Activated naive CD8-positive, alpha-beta T cell treated with anti-CD3 and anti-CD28 coated beads for 36 hours (primary cell): ENCODE data around the gene NHERF1. TPM values are rescaled to one million over a fixed set of nuclear protein-coding genes. Genes with fewer than 3 reads are reported as not detected.

Source experiments
- DNase-seq: peaks from one replicate; pipeline ENCODE4 v3.0.0; 2021
- H3K27ac Mint-ChIP-seq: one replicate; pipeline ENCODE4 v1.8.0; 2022; ENCODE audit warnings: mild to moderate bottlenecking, moderate library complexity, mixed read lengths
- H3K27me3 Mint-ChIP-seq: one replicate; pipeline ENCODE4 v1.8.0; 2022; ENCODE audit warnings: mild to moderate bottlenecking, mixed read lengths
- H3K36me3 Mint-ChIP-seq: one replicate; pipeline ENCODE4 v1.8.0; 2021; ENCODE audit warnings: mild to moderate bottlenecking, mixed read lengths
- H3K4me1 Mint-ChIP-seq: one replicate; pipeline ENCODE4 v1.8.0; 2021; ENCODE audit warnings: mixed read lengths
- H3K4me3 Mint-ChIP-seq: one replicate; pipeline ENCODE4 v1.8.0; 2022; ENCODE audit warnings: mild to moderate bottlenecking, moderate library complexity, mixed read lengths
- H3K9me3 Mint-ChIP-seq: one replicate; pipeline ENCODE4 v1.8.0; 2022; ENCODE audit warnings: mixed read lengths
- total RNA-seq, 2 experiments: library from RNA; stranded (reverse); gene quantifications; one replicate each; pipeline ENCODE4 v1.2.3, GENCODE V29; 2021

The NHERF1 gene
- total RNA-seq, 2 experiments from 2014 or later, result 124 to 127 TPM

GRCh38 chr17:74775409-74776043 lies 27.1 kb downstream of the NHERF1 start:
- Mint-ChIP-seq H3K4me1 (peaks cover 52% of the 10 kb centered on the region), H3K36me3 (peaks cover 22% of the 10 kb centered on the region)
- no peak for DNase-seq

GRCh38 chr17:74776044-74776962 lies 27.9 kb downstream of the NHERF1 start, which contains the start of gene NAT9:
Gene NAT9, minus strand, starts transcription at chr17:74776345. Its CDS starts 647 bp downstream, at chr17:74775698.
- peak within 1 kb of the TSS; percentile 96 for H3K4me3 Mint-ChIP-seq
- H3K27ac Mint-ChIP-seq, result peak within 1 kb of the TSS; percentile 97
- H3K9me3 Mint-ChIP-seq, result no peaks in the 10 kb centered on the region
- H3K36me3 Mint-ChIP-seq, result peaks cover 23% of the 10 kb centered on the region
- no peaks in the 10 kb centered on the region for H3K27me3 Mint-ChIP-seq
- H3K4me1 Mint-ChIP-seq, result peaks cover 56% of the 10 kb centered on the region
- peak; percentile 100 for DNase-seq

More at GRCh38 chr17:74775409-74776043, 27.1 kb downstream of the NHERF1 start:
- Mint-ChIP-seq H3K4me3 (peak overlapping the region; percentile 96), H3K9me3 (no peaks in the 10 kb centered on the region), H3K27ac (peak overlapping the region; percentile 97), H3K27me3 (no peaks in the 10 kb centered on the region)

- Mint-ChIP-seq H3K27me3 (no peaks in the 10 kb centered on the region), H3K9me3 (no peaks in the 10 kb centered on the region), H3K4me1 (peaks cover 58% of the 10 kb centered on the region), H3K36me3 (peaks cover 23% of the 10 kb centered on the region), H3K4me3 (peak overlapping the region; percentile 96), H3K27ac (peak overlapping the region; percentile 68)
- DNase-seq, result no peak
These were observed 28.6 kb downstream of the NHERF1 start for GRCh38 chr17:74776990-74777389.

GRCh38 chr17:74777901-74778515 lies 29.6 kb downstream of the NHERF1 start:
- Mint-ChIP-seq H3K27me3 (no peaks in the 10 kb centered on the region), H3K9me3 (no peaks in the 10 kb centered on the region), H3K4me3 (peak overlapping the region; percentile 48), H3K4me1 (peaks cover 54% of the 10 kb centered on the region), H3K27ac (no peak overlapping the region), H3K36me3 (peaks cover 20% of the 10 kb centered on the region)
- DNase-seq, result no peak

GRCh38 chr17:74778960-74779359 lies 30.5 kb downstream of the NHERF1 start:
- no peak for DNase-seq
- H3K27me3 Mint-ChIP-seq, result no peaks in the 10 kb centered on the region
- H3K36me3 Mint-ChIP-seq, result peaks cover 19% of the 10 kb centered on the region
- peaks cover 52% of the 10 kb centered on the region for H3K4me1 Mint-ChIP-seq
- peak overlapping the region; percentile 96 for H3K27ac Mint-ChIP-seq
- H3K9me3 Mint-ChIP-seq, result no peaks in the 10 kb centered on the region
- peak overlapping the region; percentile 42 for H3K4me3 Mint-ChIP-seq

GRCh38 chr17:74779501-74779900 lies 31.1 kb downstream of the NHERF1 start:
- Mint-ChIP-seq H3K4me1 (peaks cover 55% of the 10 kb centered on the region), H3K9me3 (no peaks in the 10 kb centered on the region), H3K27me3 (no peaks in the 10 kb centered on the region), H3K27ac (peak overlapping the region; percentile 96), H3K4me3 (peak overlapping the region; percentile 71), H3K36me3 (peaks cover 17% of the 10 kb centered on the region)
- DNase-seq, result no peak

- Mint-ChIP-seq H3K4me1 (peaks cover 59% of the 10 kb centered on the region), H3K27ac (peak overlapping the region; percentile 96), H3K9me3 (no peaks in the 10 kb centered on the region), H3K27me3 (no peaks in the 10 kb centered on the region), H3K4me3 (peak overlapping the region; percentile 71), H3K36me3 (peaks cover 17% of the 10 kb centered on the region)
- peak; percentile 75 for DNase-seq
These were observed 31.5 kb downstream of the NHERF1 start for GRCh38 chr17:74779948-74780400.

GRCh38 chr17:74780443-74781238 lies 32.2 kb downstream of the NHERF1 start:
- peaks cover 12% of the 10 kb centered on the region for H3K36me3 Mint-ChIP-seq
- H3K4me3 Mint-ChIP-seq, result no peak overlapping the region
- DNase-seq, result peak; percentile 28
- H3K27me3 Mint-ChIP-seq, result no peaks in the 10 kb centered on the region
- no peaks in the 10 kb centered on the region for H3K9me3 Mint-ChIP-seq
- H3K27ac Mint-ChIP-seq, result peak overlapping the region; percentile 96
- H3K4me1 Mint-ChIP-seq, result peaks cover 60% of the 10 kb centered on the region

GRCh38 chr17:74782571-74782970 lies 34.1 kb downstream of the NHERF1 start:
- no peak overlapping the region for H3K27ac Mint-ChIP-seq
- no peak overlapping the region for H3K4me3 Mint-ChIP-seq

GRCh38 chr17:74784125-74784810 lies 35.8 kb downstream of the NHERF1 start:
- H3K9me3 Mint-ChIP-seq, result no peaks in the 10 kb centered on the region
- DNase-seq, result no peak

More at GRCh38 chr17:74782571-74782970, 34.1 kb downstream of the NHERF1 start:
- Mint-ChIP-seq H3K9me3 (no peaks in the 10 kb centered on the region), H3K27me3 (no peaks in the 10 kb centered on the region), H3K4me1 (peaks cover 68% of the 10 kb centered on the region), H3K36me3 (peaks cover 7% of the 10 kb centered on the region)
- DNase-seq, result no peak

GRCh38 chr17:74785096-74785980 lies 36.9 kb downstream of the NHERF1 start:
- peak overlapping the region; percentile 44 for H3K27ac Mint-ChIP-seq
- H3K9me3 Mint-ChIP-seq, result no peaks in the 10 kb centered on the region
- H3K36me3 Mint-ChIP-seq, result peaks cover 6% of the 10 kb centered on the region
- no peaks in the 10 kb centered on the region for H3K27me3 Mint-ChIP-seq
- peak; percentile 55 for DNase-seq
- peaks cover 54% of the 10 kb centered on the region for H3K4me1 Mint-ChIP-seq
- no peak overlapping the region for H3K4me3 Mint-ChIP-seq

More at GRCh38 chr17:74784125-74784810, 35.8 kb downstream of the NHERF1 start:
- peak overlapping the region; percentile 44 for H3K27ac Mint-ChIP-seq
- H3K27me3 Mint-ChIP-seq, result no peaks in the 10 kb centered on the region
- H3K4me3 Mint-ChIP-seq, result no peak overlapping the region
- peaks cover 58% of the 10 kb centered on the region for H3K4me1 Mint-ChIP-seq
- H3K36me3 Mint-ChIP-seq, result peaks cover 4% of the 10 kb centered on the region

GRCh38 chr17:74785981-74786360 lies 37.5 kb downstream of the NHERF1 start:
- H3K36me3 Mint-ChIP-seq, result peaks cover 8% of the 10 kb centered on the region
- no peak for DNase-seq
- H3K9me3 Mint-ChIP-seq, result no peaks in the 10 kb centered on the region
- H3K27me3 Mint-ChIP-seq, result no peaks in the 10 kb centered on the region
- no peak overlapping the region for H3K4me3 Mint-ChIP-seq
- peaks cover 54% of the 10 kb centered on the region for H3K4me1 Mint-ChIP-seq
- H3K27ac Mint-ChIP-seq, result peak overlapping the region; percentile 44

GRCh38 chr17:74786431-74787055 lies 38.1 kb downstream of the NHERF1 start:
- H3K4me3 Mint-ChIP-seq, result peak overlapping the region; percentile 11
- H3K36me3 Mint-ChIP-seq, result peaks cover 10% of the 10 kb centered on the region
- no peaks in the 10 kb centered on the region for H3K27me3 Mint-ChIP-seq
- H3K4me1 Mint-ChIP-seq, result peaks cover 53% of the 10 kb centered on the region
- peak overlapping the region; percentile 44 for H3K27ac Mint-ChIP-seq
- DNase-seq, result no peak
- no peaks in the 10 kb centered on the region for H3K9me3 Mint-ChIP-seq
